Tracheal epithelial cell (primary cell): ENCODE data around the gene HOXA4. TPM values are rescaled to one million over a fixed set of nuclear protein-coding genes. Genes with fewer than 3 reads are reported as not detected.

Experiments
- total RNA-seq: library from RNA; depleted of rRNA; stranded (reverse); fragments of >200 nt; gene quantifications from 2 replicates; pipeline ENCODE4 v1.2.1, GENCODE V29; 2014

Gene HOXA4
- total RNA-seq: 0.21 and 0.24 TPM in 2 replicates

GRCh38 chr7:27130540-27131389, at the start of gene HOXA4:
TSS of gene HOXA4 (minus strand) at chr7:27130757. CDS start at chr7:27130733, 24 bp downstream.

GRCh38 chr7:27173956-27174873, 43.7 kb upstream of the HOXA4 start, which contains the start of gene HOXA10:
TSS of gene HOXA10 (minus strand) at chr7:27174320. CDS start at chr7:27174306, 14 bp downstream.

GRCh38 chr7:27165089-27165995, 34.8 kb upstream of the HOXA4 start, which contains the start of gene HOXA9:
TSS of gene HOXA9 (minus strand) at chr7:27165537. CDS start at chr7:27165457, 80 bp downstream.

GRCh38 chr7:27156508-27156898, 25.9 kb upstream of the HOXA4 start, which contains the start of gene HOXA7:
TSS of gene HOXA7 (minus strand) at chr7:27156675. CDS start at chr7:27156545, 130 bp downstream.

GRCh38 chr7:27151931-27152815, 21.6 kb upstream of the HOXA4 start, which contains the start of gene HOXA3:
TSS of gene HOXA3 (minus strand) at chr7:27152583. CDS start at chr7:27110640, 41,943 bp downstream.

GRCh38 chr7:27147199-27148030, 16.9 kb upstream of the HOXA4 start, which contains the start of gene HOXA6:
TSS of gene HOXA6 (minus strand) at chr7:27147774. CDS start at chr7:27147749, 25 bp downstream.

GRCh38 chr7:27143023-27143949, 12.7 kb upstream of the HOXA4 start, which contains the start of gene HOXA5:
TSS of gene HOXA5 (minus strand) at chr7:27143681. CDS start at chr7:27143607, 74 bp downstream.

GRCh38 chr7:27102581-27103442, 27.7 kb downstream of the HOXA4 start, which contains the start of gene HOXA2:
TSS of gene HOXA2 (minus strand) at chr7:27102683. CDS start at chr7:27102500, 183 bp downstream.

GRCh38 chr7:27095897-27096767, 34.4 kb downstream of the HOXA4 start, which contains the start of gene HOXA1:
TSS of gene HOXA1 (minus strand) at chr7:27096000. CDS start at chr7:27095912, 88 bp downstream.

Other genes starting within 250 kb of the HOXA4 start
- 0.48 and 0.64 TPM in 2 replicates for gene HOXA1, start 34.8 kb downstream of the HOXA4 start, total RNA-seq
- not detected in 2 replicates for gene HOXA2, start 28.1 kb downstream of the HOXA4 start, total RNA-seq
- 0.43 and 1.9 TPM in 2 replicates for gene HOXA5, start 12.9 kb upstream of the HOXA4 start, total RNA-seq
- 0.72 TPM in 1 of 2 replicates, not detected in the other for gene HOXA6, start 17.0 kb upstream of the HOXA4 start, total RNA-seq
- 0.85 and 1.7 TPM in 2 replicates for gene HOXA3, start 21.8 kb upstream of the HOXA4 start, total RNA-seq
- gene HOXA7, start 25.9 kb upstream of the HOXA4 start, total RNA-seq: 0.96 TPM in 1 of 2 replicates, not detected in the other
- gene HOXA9, start 34.8 kb upstream of the HOXA4 start, total RNA-seq: 4.3 TPM in 1 of 2 replicates, not detected in the other
- under 0.01 and 2.2 TPM in 2 replicates for gene HOXA10, start 43.6 kb upstream of the HOXA4 start, total RNA-seq
- 0.72 TPM in 1 of 2 replicates, not detected in the other for gene HOXA11, start 54.5 kb upstream of the HOXA4 start, total RNA-seq
- not detected in 2 replicates for gene HOXA13, start 69.3 kb upstream of the HOXA4 start, total RNA-seq
- not detected in 2 replicates for gene EVX1, start 112.0 kb upstream of the HOXA4 start, total RNA-seq